ENCODE data around the gene GET4.
"Not testable (repeated sequence)": the region's sequence is repeated elsewhere in the genome, so short reads cannot be mapped to it uniquely, and the experiment has no call there.

GET4 gene

GRCh38 chr7:846958-847650 is 29.2 kb upstream of the GET4 start:
- DNase-seq = not testable (repeated sequence)

DNA sequence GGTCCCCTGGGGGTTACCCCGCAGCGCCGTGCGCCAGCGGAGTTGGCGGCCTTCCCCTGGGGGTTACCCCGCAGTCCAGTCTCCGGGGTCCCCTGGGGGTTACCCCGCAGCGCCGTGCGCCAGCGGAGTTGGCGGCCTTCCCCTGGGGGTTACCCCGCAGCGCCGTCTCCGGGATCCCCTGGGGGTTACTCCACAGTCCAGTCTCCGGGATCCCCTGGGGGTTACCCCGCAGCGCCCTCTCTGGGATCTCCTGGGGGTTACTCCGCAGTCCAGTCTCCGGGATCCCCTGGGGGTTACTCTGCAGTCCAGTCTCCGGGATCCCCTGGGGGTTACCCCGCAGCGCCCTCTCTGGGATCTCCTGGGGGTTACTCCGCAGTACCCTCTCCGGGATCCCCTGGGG is 28.6 kb upstream of the GET4 start:
- not testable (repeated sequence) for DNase-seq

GRCh38 chr7:849145-849544 is 27.2 kb upstream of the GET4 start:
- no peak for DNase-seq

DNA sequence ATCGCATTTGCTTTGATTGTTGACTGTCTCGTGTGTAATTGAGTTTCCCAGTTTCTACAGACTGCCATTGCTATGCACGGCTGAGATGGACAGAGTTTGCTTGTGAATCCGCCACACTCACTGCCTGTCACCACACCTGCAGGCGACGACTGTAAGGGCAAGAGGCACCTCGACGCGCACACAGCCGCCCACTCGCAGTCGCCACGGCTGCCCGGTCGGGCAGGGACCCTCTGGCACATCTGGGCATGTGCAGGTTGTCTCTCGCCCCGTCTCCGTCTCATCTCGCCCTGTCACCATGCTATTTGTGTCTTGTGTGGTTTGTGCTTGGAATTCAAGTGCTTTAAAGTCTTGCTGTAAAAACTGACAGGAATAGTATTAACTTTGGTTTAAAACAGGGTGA is 26.6 kb upstream of the GET4 start:
- no peak for DNase-seq

DNA sequence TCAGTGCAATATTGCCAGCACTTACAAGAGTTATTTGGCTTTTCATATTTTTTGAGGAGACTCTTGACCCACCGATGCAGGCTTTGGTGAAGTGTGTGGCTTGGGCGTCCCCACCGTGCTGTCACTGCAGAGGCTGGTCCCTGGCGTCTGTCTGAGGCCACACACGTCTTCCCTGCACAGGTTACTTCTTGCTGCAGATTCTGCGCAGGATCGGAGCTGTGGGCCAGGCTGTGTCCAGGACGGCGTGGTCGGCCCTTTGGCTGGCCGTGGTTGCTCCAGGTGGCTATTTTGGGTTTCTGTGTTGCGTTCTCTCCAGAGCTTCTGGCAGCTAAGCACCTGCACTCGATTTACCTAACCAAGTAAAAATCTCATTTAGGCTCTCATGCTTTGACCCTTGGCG is 25.1 kb upstream of the GET4 start:
- DNase-seq = no peak

DNA sequence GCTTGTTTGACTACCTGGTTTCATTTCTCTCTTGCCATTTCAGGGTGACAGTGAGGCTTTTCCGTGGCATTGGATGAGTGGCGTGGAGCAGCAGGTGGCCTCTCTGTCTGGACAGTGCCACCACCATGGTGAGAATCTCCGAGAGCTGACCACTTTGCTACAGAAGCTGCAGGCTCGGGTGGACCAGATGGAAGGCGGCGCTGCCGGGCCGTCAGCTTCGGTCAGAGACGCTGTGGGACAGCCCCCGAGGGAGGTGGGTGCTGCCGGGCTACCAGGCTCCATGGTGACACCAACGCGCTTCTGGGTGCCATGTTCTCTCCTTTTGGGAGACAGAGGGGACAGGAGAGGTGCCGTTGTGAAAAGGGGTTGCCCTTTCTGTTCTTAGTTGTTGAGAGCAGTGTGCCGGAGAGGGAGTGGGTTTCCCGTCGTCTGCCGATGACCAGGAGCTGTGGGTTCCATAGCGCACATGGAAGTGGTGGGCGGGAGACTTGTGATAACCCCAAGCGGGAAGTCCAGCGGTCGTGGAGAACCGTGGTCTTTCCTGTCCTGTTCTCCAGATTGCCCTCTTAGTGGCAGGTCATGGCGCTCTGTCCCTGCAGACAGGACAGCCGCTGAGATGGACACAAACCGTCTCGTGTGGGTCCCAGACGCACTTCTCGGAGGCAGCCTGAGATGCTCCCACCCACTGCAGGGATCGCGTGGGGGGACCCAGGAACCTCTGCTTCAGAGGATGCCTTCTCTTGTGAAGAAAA is 22.8 kb upstream of the GET4 start:
- DNase-seq = no peak

DNA sequence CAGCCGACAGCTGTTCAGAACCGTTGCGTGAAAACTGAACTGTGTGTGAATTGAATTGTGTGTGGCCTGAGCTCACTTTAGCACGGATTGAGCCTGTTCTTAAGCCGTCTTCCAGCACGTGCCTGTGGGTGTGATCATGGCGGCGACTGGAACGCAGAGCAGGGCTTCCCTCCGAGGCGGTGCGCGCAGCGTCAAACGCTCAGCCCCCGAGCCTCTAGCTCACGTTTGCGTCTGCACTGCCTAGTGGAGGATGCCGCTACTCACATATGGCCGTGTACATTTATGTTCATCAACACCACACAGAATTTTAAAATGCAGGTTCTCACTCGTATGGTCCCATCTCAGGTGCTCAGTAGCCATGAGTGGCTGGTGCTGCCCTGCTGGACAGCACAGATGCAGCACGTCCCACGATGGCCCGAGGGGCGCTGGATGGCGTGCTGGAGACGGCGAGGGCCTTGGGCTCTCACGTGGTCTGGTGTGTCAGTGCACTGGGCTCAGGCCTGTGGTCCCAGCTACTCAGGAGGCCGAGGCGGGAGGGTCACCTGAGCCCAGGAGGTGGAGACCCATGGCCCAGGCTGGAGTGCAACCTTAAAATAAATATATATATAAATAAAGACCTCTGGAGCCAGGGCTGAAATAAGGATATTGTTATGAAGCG is 22.1 kb upstream of the GET4 start:
- no peak for DNase-seq

GRCh38 chr7:855686-856369 is 20.5 kb upstream of the GET4 start:
- no peak for DNase-seq

DNA sequence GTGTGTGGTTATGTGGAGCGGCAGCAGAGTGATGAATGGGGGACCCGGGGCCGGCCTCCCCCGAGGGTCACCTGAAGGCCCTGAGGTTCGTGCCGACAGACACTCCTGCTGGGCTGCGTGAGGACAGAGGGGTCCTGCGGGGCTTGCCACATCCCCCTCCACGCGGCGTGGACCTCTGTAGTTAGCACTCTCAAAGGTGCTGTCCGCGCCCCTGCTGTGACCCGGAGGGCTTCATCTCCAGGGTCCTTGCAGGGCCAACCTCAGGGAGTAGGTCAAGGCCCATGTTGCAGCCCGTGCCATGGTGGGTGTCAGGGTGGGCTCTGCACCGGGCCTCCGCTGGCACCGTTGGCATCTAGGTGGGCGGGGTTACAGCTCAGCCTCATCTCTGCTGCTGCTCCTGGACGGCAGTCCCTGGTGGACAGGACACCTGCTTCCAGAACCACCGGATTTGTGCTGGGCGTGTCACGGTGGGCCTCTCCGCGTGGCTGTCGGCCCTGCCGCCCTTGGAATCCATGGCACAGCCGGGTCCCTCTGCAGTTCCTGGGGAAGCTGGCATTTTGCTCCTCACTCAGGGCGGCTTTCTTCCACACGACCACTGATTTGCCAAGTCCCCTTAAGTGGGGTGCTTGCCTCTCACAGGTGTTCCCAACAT is 19.8 kb upstream of the GET4 start:
- DNase-seq = no peak

GRCh38 chr7:857661-858060 is 18.7 kb upstream of the GET4 start:
- no peak for DNase-seq

DNA sequence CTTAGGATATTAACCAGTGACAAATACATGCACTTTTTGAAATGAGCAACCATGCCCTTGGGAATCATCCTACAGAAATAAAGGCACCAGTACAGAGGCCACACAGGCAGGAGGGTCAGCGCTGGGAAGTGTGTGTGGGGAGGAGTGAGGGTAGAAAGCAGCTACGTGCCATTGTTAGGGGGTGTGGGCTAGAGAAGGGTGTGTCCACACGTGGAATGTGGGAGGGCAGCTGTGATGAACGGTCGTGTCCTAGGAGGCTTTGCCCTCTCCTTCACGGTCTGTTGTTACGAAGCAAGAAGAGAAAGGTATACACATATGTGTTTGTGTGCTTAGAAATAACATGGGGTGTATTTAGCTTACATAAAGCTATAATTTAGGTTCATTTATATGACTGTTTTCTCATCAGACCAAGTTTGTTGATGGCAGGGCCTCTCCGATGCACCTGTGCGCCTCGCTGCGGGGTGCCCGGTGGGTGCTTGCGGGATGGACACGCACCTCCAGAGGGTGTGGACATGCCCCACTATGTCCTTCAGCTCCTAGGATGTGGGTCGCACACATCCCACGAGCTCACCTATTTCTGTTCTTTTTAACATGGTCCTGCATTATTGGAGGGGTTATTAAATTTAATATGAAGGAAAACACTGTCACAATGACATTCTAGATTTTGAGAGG is 16.9 kb upstream of the GET4 start:
- no peak for DNase-seq

DNA sequence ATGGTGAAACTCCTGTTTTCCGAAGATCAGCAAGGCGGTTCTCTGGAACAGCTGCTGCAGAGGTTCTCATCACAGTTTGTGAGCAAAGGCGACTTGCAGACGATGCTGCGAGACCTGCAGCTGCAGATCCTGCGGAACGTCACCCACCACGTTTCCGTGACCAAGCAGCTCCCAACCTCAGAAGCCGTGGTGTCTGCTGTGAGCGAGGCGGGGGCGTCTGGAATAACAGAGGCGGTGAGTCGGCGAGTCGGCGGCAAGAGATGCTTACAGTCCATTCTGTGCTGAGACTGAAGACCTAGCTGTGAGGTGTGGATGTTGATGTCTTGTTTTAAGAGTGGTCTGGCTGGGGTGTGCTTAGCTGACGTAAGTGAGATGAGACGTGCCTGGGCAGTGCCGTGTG is 16.2 kb upstream of the GET4 start:
- no peak for DNase-seq

DNA sequence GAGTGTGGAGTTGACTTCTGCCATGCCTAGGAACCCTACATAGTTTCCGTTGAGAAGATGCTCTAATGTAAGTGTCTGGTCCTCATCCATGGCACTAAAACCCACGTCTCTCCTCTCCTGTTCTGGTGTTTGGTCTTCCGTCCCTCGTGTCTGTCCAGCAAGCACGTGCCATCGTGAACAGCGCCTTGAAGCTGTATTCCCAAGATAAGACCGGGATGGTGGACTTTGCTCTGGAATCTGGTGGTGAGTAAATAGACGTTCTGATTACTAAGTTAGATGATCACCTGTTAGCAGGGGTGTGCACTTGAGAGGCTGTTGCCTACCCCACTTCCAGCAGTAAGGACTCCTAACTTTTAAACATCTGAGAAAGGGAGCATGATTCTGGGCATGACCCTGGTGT is 15.1 kb upstream of the GET4 start:
- DNase-seq = no peak

DNA sequence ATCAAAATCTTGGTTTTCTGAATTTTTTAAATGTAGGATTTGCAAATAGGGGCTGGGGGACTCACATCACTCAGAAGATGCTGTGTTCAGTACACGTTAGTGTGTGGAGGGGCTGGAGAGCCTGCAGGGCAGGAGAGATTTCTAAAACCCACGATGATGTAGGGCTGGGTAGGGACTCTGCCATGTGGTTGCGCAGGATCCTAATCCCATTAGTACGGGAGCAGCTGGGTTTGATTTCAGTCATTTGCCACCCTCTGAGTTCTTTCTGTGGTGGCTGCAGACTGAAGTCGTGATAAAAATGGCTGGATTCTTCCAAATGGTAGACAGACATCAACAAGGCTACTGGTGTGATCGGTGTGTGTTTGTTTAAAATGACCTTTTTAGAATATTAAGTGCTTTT is 14.2 kb upstream of the GET4 start:
- no peak for DNase-seq

GRCh38 chr7:863106-863505 is 13.2 kb upstream of the GET4 start:
- no peak for DNase-seq

DNA sequence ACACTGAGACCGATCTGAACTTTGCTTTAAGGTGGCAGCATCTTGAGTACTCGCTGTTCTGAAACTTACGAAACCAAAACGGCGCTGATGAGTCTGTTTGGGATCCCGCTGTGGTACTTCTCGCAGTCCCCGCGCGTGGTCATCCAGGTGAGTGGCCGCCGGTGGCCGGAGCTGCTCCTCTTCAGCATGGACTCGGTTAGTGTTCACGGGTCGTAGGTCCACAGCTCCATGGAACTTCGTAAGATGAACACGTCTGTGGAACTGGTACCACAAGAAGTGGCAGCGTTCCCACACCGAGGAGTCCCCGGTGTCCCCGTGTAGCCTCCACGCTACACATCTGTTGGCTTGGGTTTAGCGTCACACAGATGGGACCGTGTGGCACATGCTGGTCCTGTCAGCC is 10.4 kb upstream of the GET4 start:
- no peak for DNase-seq

- DNase-seq = no peak
Measured at GRCh38 chr7:867001-867405, 9.4 kb upstream of the GET4 start.

GRCh38 chr7:867406-868188 is 8.8 kb upstream of the GET4 start:
- DNase-seq = no peak

DNA sequence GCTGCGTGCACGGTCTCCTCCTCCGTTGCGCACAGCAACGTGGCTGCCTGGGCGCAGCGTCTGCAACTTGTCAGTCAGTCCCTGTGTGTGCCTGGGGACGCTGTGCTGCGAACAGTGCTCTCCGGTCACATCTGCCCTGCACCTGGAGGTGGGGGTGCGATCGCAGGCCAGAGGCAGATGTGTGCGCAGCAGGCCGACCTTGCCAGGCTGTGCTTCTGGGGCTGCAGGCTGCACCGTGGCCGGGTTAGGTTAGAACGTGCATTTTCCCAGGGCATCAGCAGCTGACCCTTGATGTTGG is 8.2 kb upstream of the GET4 start:
- no peak for DNase-seq

GRCh38 chr7:869348-869747 is 7.0 kb upstream of the GET4 start:
- no peak for DNase-seq

DNA sequence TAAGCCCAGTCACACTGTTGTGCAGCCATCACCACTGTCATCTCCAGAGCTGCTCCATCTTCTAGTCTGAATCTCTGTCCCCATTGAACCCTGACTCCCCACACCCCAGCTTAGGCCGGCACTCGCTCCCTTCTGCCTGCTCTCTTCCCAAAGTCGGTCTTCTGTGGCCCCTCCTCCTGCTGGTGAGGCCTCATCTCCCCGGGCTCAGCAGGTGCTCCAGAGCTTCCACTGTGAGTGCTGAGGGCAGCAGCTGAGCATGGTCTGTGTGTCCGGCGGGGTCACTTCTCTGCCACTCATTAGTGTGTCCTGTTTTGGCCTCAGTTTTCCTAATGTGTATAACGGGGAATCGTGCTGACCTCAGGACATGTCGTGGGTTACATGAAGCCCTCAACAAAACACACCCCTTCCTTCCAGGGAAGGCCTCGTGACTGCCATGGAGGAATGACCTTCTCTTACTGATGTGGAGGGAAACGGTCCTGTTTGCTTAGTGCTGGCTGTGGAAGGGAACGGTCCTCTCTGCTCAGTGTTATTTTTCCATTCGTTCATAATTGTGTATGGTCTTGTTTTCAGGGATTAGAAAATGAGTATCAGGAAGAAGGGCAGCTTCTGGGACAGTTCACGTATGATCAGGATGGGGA is 4.3 kb upstream of the GET4 start:
- DNase-seq = no peak
